ACC112 (cell line): ENCODE measurements around the gene AGBL5.

Experiments used
- H2AFZ ChIP-seq: fragments of 200-600 bp; sonication (generic); one replicate; pipeline ENCODE4 v1.6.0; 2017; ENCODE audit warnings: antibody characterized with exemption, low read length; ENCODE audit not compliant: unreplicated experiment
- H3K27ac ChIP-seq: fragments of 200-600 bp; sonication (generic); 2 replicates; pipeline ENCODE4 v1.5.1; 2014; ENCODE audit warnings: low read depth, mild to moderate bottlenecking, antibody characterized with exemption, low read length, moderate library complexity
- H3K27me3 ChIP-seq: fragments of 200-600 bp; sonication (generic); 2 replicates; pipeline ENCODE4 v1.6.1; 2014; ENCODE audit warnings: mild to moderate bottlenecking, antibody characterized with exemption, low read length, moderate library complexity, mixed read lengths; ENCODE audit not compliant: insufficient read depth
- H3K36me3 ChIP-seq: fragments of 200-600 bp; sonication (generic); 2 replicates; pipeline ENCODE4 v1.6.1; 2016; ENCODE audit warnings: mild to moderate bottlenecking, antibody characterized with exemption, low read length, moderate library complexity, mixed read lengths; ENCODE audit not compliant: insufficient read depth
- H3K4me1 ChIP-seq: fragments of 200-600 bp; sonication (generic); one replicate; pipeline ENCODE4 v1.6.1; 2016; ENCODE audit warnings: low read length, mixed read lengths; ENCODE audit not compliant: insufficient read depth, unreplicated experiment, control insufficient read depth
- H3K4me3 ChIP-seq: fragments of 200-600 bp; sonication (generic); 2 replicates; pipeline ENCODE4 v1.5.1; 2014; ENCODE audit warnings: mild to moderate bottlenecking, low read depth, low read length
- H3K79me2 ChIP-seq: fragments of 200-600 bp; sonication (generic); one replicate; pipeline ENCODE4 v1.6.0; 2016; ENCODE audit warnings: low read length; ENCODE audit not compliant: control insufficient read depth, unreplicated experiment, insufficient read depth

AGBL5 gene

GRCh38 chr2:27086090-27086723 is 34.7 kb downstream of the AGBL5 start:
- H3K27me3 ChIP-seq: no peaks in the 10 kb centered on the region
- H3K36me3 ChIP-seq: no peaks in the 10 kb centered on the region
- peaks cover 3% of the 10 kb centered on the region for H3K79me2 ChIP-seq
- H2AFZ ChIP-seq: peak overlapping the region; percentile 90
- H3K4me3 ChIP-seq: peak overlapping the region; percentile 94
- 0 out of 2 replicates have a peak overlapping the region, but pooled peaks have one; percentile 39 for H3K27ac ChIP-seq
- peaks cover 7% of the 10 kb centered on the region for H3K4me1 ChIP-seq

GRCh38 chr2:27086724-27087593 is 35.5 kb downstream of the AGBL5 start, which contains the start of gene KHK:
KHK (plus strand) TSS chr2:27086772; CDS start chr2:27087260, 488 bp downstream.
- H3K79me2 ChIP-seq: peaks cover 3% of the 10 kb centered on the region
- peak within 1 kb of the TSS; percentile 90 for H2AFZ ChIP-seq
- H3K4me1 ChIP-seq: peaks cover under 1% of the 10 kb centered on the region
- H3K4me3 ChIP-seq: peak within 1 kb of the TSS; percentile 94
- H3K36me3 ChIP-seq: no peaks in the 10 kb centered on the region
- 0 out of 2 replicates have a peak within 1 kb of the TSS, but pooled peaks have one; percentile 39 for H3K27ac ChIP-seq
- H3K27me3 ChIP-seq: no peaks in the 10 kb centered on the region

- H3K27me3 ChIP-seq: no peaks in the 10 kb centered on the region
- no peaks in the 10 kb centered on the region for H3K4me1 ChIP-seq
- H3K79me2 ChIP-seq: no peaks in the 10 kb centered on the region
- no peak overlapping the region for H2AFZ ChIP-seq
- no peak overlapping the region for H3K4me3 ChIP-seq
- H3K27ac ChIP-seq: no peak overlapping the region
- H3K36me3 ChIP-seq: no peaks in the 10 kb centered on the region
Observed at GRCh38 chr2:27087823-27088410, 36.4 kb downstream of the AGBL5 start.

GRCh38 chr2:27088634-27089033 is 37.2 kb downstream of the AGBL5 start:
- Histone ChIP-seq H3K4me3 (no peak overlapping the region), H3K4me1 (no peaks in the 10 kb centered on the region), H3K36me3 (no peaks in the 10 kb centered on the region)

GRCh38 chr2:27089111-27089954 is 37.9 kb downstream of the AGBL5 start:
- no peak overlapping the region for H3K27ac ChIP-seq
- H3K4me3 ChIP-seq: no peak overlapping the region
- no peaks in the 10 kb centered on the region for H3K27me3 ChIP-seq
- H3K36me3 ChIP-seq: no peaks in the 10 kb centered on the region
- H2AFZ ChIP-seq: no peak overlapping the region
- no peaks in the 10 kb centered on the region for H3K4me1 ChIP-seq
- H3K79me2 ChIP-seq: no peaks in the 10 kb centered on the region

More at GRCh38 chr2:27088634-27089033, 37.2 kb downstream of the AGBL5 start:
- H2AFZ ChIP-seq: no peak overlapping the region
- no peaks in the 10 kb centered on the region for H3K79me2 ChIP-seq
- no peak overlapping the region for H3K27ac ChIP-seq
- no peaks in the 10 kb centered on the region for H3K27me3 ChIP-seq

- H3K27ac ChIP-seq: no peak overlapping the region
- no peaks in the 10 kb centered on the region for H3K79me2 ChIP-seq
- no peaks in the 10 kb centered on the region for H3K36me3 ChIP-seq
- H3K4me3 ChIP-seq: no peak overlapping the region
- no peaks in the 10 kb centered on the region for H3K27me3 ChIP-seq
- H3K4me1 ChIP-seq: peaks cover 7% of the 10 kb centered on the region
- H2AFZ ChIP-seq: no peak overlapping the region
Observed at GRCh38 chr2:27091746-27092695, 40.6 kb downstream of the AGBL5 start.

GRCh38 chr2:27092696-27093429 is 41.4 kb downstream of the AGBL5 start:
- Histone ChIP-seq H3K27ac (no peak overlapping the region), H3K4me3 (no peak overlapping the region), H2AFZ (no peak overlapping the region), H3K79me2 (no peaks in the 10 kb centered on the region), H3K27me3 (no peaks in the 10 kb centered on the region), H3K4me1 (peaks cover 7% of the 10 kb centered on the region), H3K36me3 (no peaks in the 10 kb centered on the region)

- H2AFZ ChIP-seq: no peak overlapping the region
- no peak overlapping the region for H3K4me3 ChIP-seq
- no peak overlapping the region for H3K27ac ChIP-seq
- H3K36me3 ChIP-seq: no peaks in the 10 kb centered on the region
- peaks cover 7% of the 10 kb centered on the region for H3K4me1 ChIP-seq
- H3K79me2 ChIP-seq: no peaks in the 10 kb centered on the region
- H3K27me3 ChIP-seq: no peaks in the 10 kb centered on the region
Observed at GRCh38 chr2:27093430-27094352, 42.2 kb downstream of the AGBL5 start.
